HCT116 (cell line): ENCODE measurements around the gene MED16. TPM values are rescaled to one million over a fixed set of nuclear protein-coding genes. Genes with fewer than 3 reads are reported as not detected.

ENCODE experiments used
- ATAC-seq: fragments of 200-7000 bp; cut with Tn5 transposase; 2 replicates; pipeline ENCODE4 v1.9.1; 2020; ENCODE audit warnings: mild to moderate bottlenecking, moderate library complexity
- BruUV-seq: library from RNA; stranded (reverse); fragments of 400-500 nt; replicated peaks from 2 replicates; lab custom pipeline; 2021; lab: Mats Ljungman, UMichigan
- CTCF ChIA-PET: fragments of 300-600 bp; sonication (Branson Sonifier 250); formaldehyde crosslinking; loops from one replicate; lab custom pipeline; 2021; ENCODE audit warnings: antibody characterized with exemption; lab: Charles Lee
- POLR2A ChIA-PET: fragments of 300-600, 350-600 bp; sonication (Branson Sonifier 250); formaldehyde crosslinking; loops from one replicate; lab custom pipeline; 2021; ENCODE audit warnings: antibody characterized with exemption; lab: Charles Lee
- RAD21 ChIA-PET, 2 experiments: fragments of 300-600 bp; sonication (Branson Sonifier 250); formaldehyde crosslinking; loops; one replicate each; lab custom pipeline; 2023; ENCODE audit warnings: low total read pairs in 2 of 2; ENCODE audit not compliant: uncharacterized antibody in 2 of 2, unreplicated experiment in 2 of 2, low non-redundant PET in 1 of 2; lab: Charles Lee
- DNase-seq: peaks from one replicate; pipeline ENCODE4 v3.0.0-alpha.2; 2010; ENCODE audit warnings: low read depth, low spot score
- H2AFZ ChIP-seq: fragments of 200-600 bp; shearing (Covaris generic), sonication (generic); 2 replicates; pipeline ENCODE4 v1.6.1; 2017; ENCODE audit warnings: low read depth, mixed run types, mixed read lengths, antibody characterized with exemption, low read length; ENCODE audit not compliant: poor library complexity, severe bottlenecking
- H3K27ac ChIP-seq: 2 replicates; pipeline ENCODE4 v1.5.1; 2012; ENCODE audit warnings: low read depth, low read length
- H3K27me3 ChIP-seq: fragments of 200-600 bp; sonication (generic); 2 replicates; pipeline ENCODE4 v1.6.1; 2016; ENCODE audit warnings: mixed run types, low read length, mixed read lengths; ENCODE audit not compliant: insufficient read depth
- H3K36me3 ChIP-seq, 2 experiments: fragments of 200-500 bp in 1 of 2; fragments of 200-600 bp in 1 of 2; sonication (Bioruptor generic) in 1 of 2; sonication (generic) in 1 of 2; 2 replicates each; pipeline versions ENCODE4 v1.5.1 to v1.6.1; 2014 to 2016; ENCODE audit warnings: low read length in 2 of 2, inconsistent platforms in 1 of 2, mixed read lengths in 1 of 2, mixed run types in 1 of 2; ENCODE audit not compliant: insufficient read depth in 2 of 2, control insufficient read depth in 1 of 2
- H3K4me1 ChIP-seq, 2 experiments: fragments of 200-600 bp in 1 of 2; sonication (generic) in 1 of 2; 2 replicates each; pipeline versions ENCODE4 v1.5.1 to v1.6.1; 2012 to 2017; ENCODE audit warnings: low read length in 2 of 2, inconsistent platforms in 1 of 2, mild to moderate bottlenecking in 1 of 2, mixed read lengths in 1 of 2, mixed run types in 1 of 2, moderate library complexity in 1 of 2; ENCODE audit not compliant: insufficient read depth in 2 of 2, control insufficient read depth in 1 of 2
- H3K4me2 ChIP-seq: fragments of 200-600 bp; sonication (generic); 2 replicates; pipeline ENCODE4 v1.6.1; 2017; ENCODE audit warnings: mixed run types, low read length, mixed read lengths
- H3K4me3 ChIP-seq, 2 experiments: fragments of 200-600 bp in 1 of 2; sonication (generic) in 1 of 2; replicated peaks in 1 of 2; 2 replicates each; pipeline ENCODE4 v1.5.1; 2011 to 2016; ENCODE audit warnings: low read length in 2 of 2, control low read depth in 1 of 2, low read depth in 1 of 2, mild to moderate bottlenecking in 1 of 2, mixed read lengths in 1 of 2, mixed run types in 1 of 2
- H3K79me2 ChIP-seq: fragments of 200-600 bp; sonication (generic); 2 replicates; pipeline ENCODE4 v1.6.1; 2017; ENCODE audit warnings: mild to moderate bottlenecking, mixed run types, low read length, moderate library complexity, mixed read lengths; ENCODE audit not compliant: insufficient read depth
- H3K9ac ChIP-seq: fragments of 200-600 bp; sonication (generic); 2 replicates; pipeline ENCODE4 v1.6.1; 2016; ENCODE audit warnings: low read length, mixed read lengths
- H3K9me2 ChIP-seq: fragments of 200-600 bp; sonication (generic), shearing (Covaris generic); 2 replicates; pipeline ENCODE4 v1.6.1; 2017; ENCODE audit warnings: mixed run types, mild to moderate bottlenecking, moderate library complexity; ENCODE audit not compliant: insufficient read depth
- H3K9me3 ChIP-seq, 2 experiments: fragments of 200-500 bp in 1 of 2; fragments of 200-600 bp in 1 of 2; sonication (Bioruptor generic) in 1 of 2; sonication (generic) in 1 of 2; 2 replicates each; pipeline ENCODE4 v1.6.1; 2014 to 2017; ENCODE audit warnings: low read length in 2 of 2, mixed read lengths in 2 of 2, inconsistent platforms in 1 of 2, low read depth in 1 of 2, mild to moderate bottlenecking in 1 of 2, mixed run types in 1 of 2, moderate library complexity in 1 of 2; ENCODE audit not compliant: control insufficient read depth in 1 of 2, insufficient read depth in 1 of 2
- H4K20me1 ChIP-seq: fragments of 200-600 bp; sonication (generic), shearing (Covaris generic); 2 replicates; pipeline ENCODE4 v1.6.1; 2017; ENCODE audit warnings: mixed run types, mild to moderate bottlenecking, moderate library complexity; ENCODE audit not compliant: insufficient read depth
- CBX3 ChIP-seq: IDR thresholded peaks from 2 replicates; pipeline ENCODE4 v1.6.1; 2012; ENCODE audit warnings: low read depth
- CEBPB ChIP-seq: IDR thresholded peaks from 2 replicates; pipeline ENCODE4 v1.6.1; 2012; ENCODE audit warnings: low read depth
- CTCF ChIP-seq, 3 experiments: fragments of 200-600 bp in 1 of 3; sonication (generic) in 1 of 3; IDR thresholded peaks in 2 of 3; conservative IDR thresholded peaks in 1 of 3; 2 replicates each; pipeline ENCODE4 v1.5.1; 2012 to 2017; ENCODE audit warnings: low read depth in 2 of 3, low read length in 2 of 3, antibody characterized with exemption in 1 of 3, borderline replicate concordance in 1 of 3, control low read depth in 1 of 3, mild to moderate bottlenecking in 1 of 3, mixed read lengths in 1 of 3, mixed run types in 1 of 3, moderate library complexity in 1 of 3; ENCODE audit not compliant: insufficient read depth in 1 of 3
- EGR1 ChIP-seq: IDR thresholded peaks from 2 replicates; pipeline ENCODE4 v1.6.1; 2012; ENCODE audit warnings: low read depth
- ELF1 ChIP-seq: IDR thresholded peaks from 2 replicates; pipeline ENCODE4 v1.6.1; 2012; ENCODE audit warnings: low read depth, borderline replicate concordance
- EZH2 ChIP-seq: fragments of 200-600 bp; sonication (generic); IDR thresholded peaks from 2 replicates; pipeline ENCODE4 v1.6.1; 2017; ENCODE audit warnings: antibody characterized with exemption, mixed run types
- EZH2phosphoT487 ChIP-seq: fragments of 200-600 bp; IDR thresholded peaks from 2 replicates; pipeline ENCODE4 v1.6.1; 2018; ENCODE audit warnings: antibody characterized with exemption, borderline replicate concordance
- FOSL1 ChIP-seq: IDR thresholded peaks from 2 replicates; pipeline ENCODE4 v1.6.1; 2012; ENCODE audit warnings: low read depth
- JUND ChIP-seq: IDR thresholded peaks from 2 replicates; pipeline ENCODE4 v1.6.1; 2012
- MAX ChIP-seq: IDR thresholded peaks from 2 replicates; pipeline ENCODE4 v1.6.1; 2012
- POLR2A ChIP-seq: IDR thresholded peaks from 2 replicates; pipeline ENCODE4 v1.7.0; 2011; ENCODE audit warnings: borderline replicate concordance; ENCODE audit not compliant: insufficient read depth, insufficient read length; ENCODE audit errors: extremely low read depth
- POLR2AphosphoS5 ChIP-seq: IDR thresholded peaks from 2 replicates; pipeline ENCODE4 v1.6.1; 2011; ENCODE audit warnings: mild to moderate bottlenecking, low read depth, low read length, moderate library complexity
- RAD21 ChIP-seq: IDR thresholded peaks from 2 replicates; pipeline ENCODE4 v1.6.1; 2012; ENCODE audit warnings: low read depth, mild to moderate bottlenecking
- REST ChIP-seq: IDR thresholded peaks from 2 replicates; pipeline ENCODE4 v1.6.1; 2012; ENCODE audit warnings: low read depth
- SIN3A ChIP-seq: IDR thresholded peaks from 2 replicates; pipeline ENCODE4 v1.6.1; 2012; ENCODE audit warnings: low read depth
- SRF ChIP-seq: IDR thresholded peaks from 2 replicates; pipeline ENCODE4 v1.6.1; 2012; ENCODE audit warnings: low read depth
- TCF7L2 ChIP-seq: IDR thresholded peaks from 2 replicates; pipeline ENCODE4 v1.7.0; 2011; ENCODE audit warnings: borderline replicate concordance, inconsistent platforms; ENCODE audit not compliant: insufficient read depth, insufficient read length; ENCODE audit errors: extremely low read depth
- YY1 ChIP-seq: IDR thresholded peaks from 2 replicates; pipeline ENCODE4 v1.6.1; 2011; ENCODE audit warnings: low read length, low read depth, moderate library complexity, mild to moderate bottlenecking; ENCODE audit not compliant: insufficient replicate concordance; ENCODE audit errors: extremely low read depth
- ZFX ChIP-seq: fragments of 450-650 bp; IDR thresholded peaks from 2 replicates; pipeline ENCODE4 v1.6.1; 2017
- ZNF274 ChIP-seq: fragments of 200-500 bp; sonication (Bioruptor generic); IDR thresholded peaks from 2 replicates; pipeline ENCODE4 v1.6.1; 2014; ENCODE audit warnings: mild to moderate bottlenecking, low read depth, low read length, inconsistent platforms
- intact Hi-C: fragments of 100-400 bp; cut with micrococcal nuclease; formaldehyde crosslinking; loops from 2 replicates; pipeline ENCODE4 v1.10.0; 2022
- total RNA-seq: library from RNA; stranded (reverse); gene quantifications from one replicate; pipeline ENCODE4 v1.2.1, GENCODE V29; 2021; ENCODE audit not compliant: unreplicated experiment

MED16 gene
- total RNA-seq, 1 experiment from 2014 or later = 73.6 TPM

- no peak within 1 kb of the TSS for H3K4me3 ChIP-seq
- no peaks in the 10 kb centered on the region for H3K27me3 ChIP-seq
- H3K9ac ChIP-seq = no peak within 1 kb of the TSS
- H3K27ac ChIP-seq = no peak within 1 kb of the TSS
- no peak within 1 kb of the TSS for H2AFZ ChIP-seq
- H3K36me3 ChIP-seq = no peaks in the 10 kb centered on the region
- ChIA-PET CTCF (no interaction called here), POLR2A (no interaction called here), RAD21 (no interaction called here)
- BruUV-seq = no TSS peak
- no peak within 1 kb of the TSS for H3K4me2 ChIP-seq
- ATAC-seq (no peak), DNase-seq (no peak)
- H4K20me1 ChIP-seq = no peaks in the 10 kb centered on the region
- peaks cover 5 to 7% of the 10 kb centered on the region in 2 experiments; a peak in 2 of 4 replicates for H3K4me1 ChIP-seq
- no peaks in the 10 kb centered on the region for H3K79me2 ChIP-seq
- H3K9me2 ChIP-seq = no peaks in the 10 kb centered on the region
- no peaks in the 10 kb centered on the region for H3K9me3 ChIP-seq
- TF ChIP-seq CEBPB = no peak
- TF ChIP-seq SRF = no peak
- no peak for TF ChIP-seq CBX3
- TF ChIP-seq EZH2 = no peak
- TF ChIP-seq EGR1 = no peak
- no peak for TF ChIP-seq JUND
- TF ChIP-seq ZFX = no peak
- TF ChIP-seq POLR2AphosphoS5 = no peak
- no peak for TF ChIP-seq SIN3A
- no peak for TF ChIP-seq YY1
- TF ChIP-seq POLR2A = no peak
- no peak for TF ChIP-seq ZNF274
- TF ChIP-seq EZH2phosphoT487 = no peak
- TF ChIP-seq TCF7L2 = no peak
- TF ChIP-seq CTCF (IDR thresholded peaks at IDR 0.05 in 2 of 3, conservative IDR thresholded peaks at IDR 0.05 in 1 of 3; ENCODE audit: borderline replicate concordance in 1 of 3, insufficient read depth in 1 of 3, low read depth in 2 of 3, low read length in 2 of 3) = no peak
- no peak for TF ChIP-seq FOSL1
- no peak for TF ChIP-seq RAD21
- no peak for TF ChIP-seq ELF1
- no peak for TF ChIP-seq MAX
- no peak for TF ChIP-seq REST
- intact Hi-C loops = no loop called here
Measured at GRCh38 chr19:821825-822503, 71.0 kb downstream of the MED16 start, which contains the start of gene PLPPR3. Gene PLPPR3 (minus strand): TSS chr19:821955. CDS start chr19:821559, 396 bp downstream.
